Forelimb muscle (tissue), 1 donor: ENCODE data around the gene TBC1D3B. TPM values are rescaled to one million over a fixed set of nuclear protein-coding genes. Genes with fewer than 3 reads are reported as not detected.
"Not testable (repeated sequence)": the region's sequence is repeated elsewhere in the genome, so short reads cannot be mapped to it uniquely, and the experiment has no call there.

Source experiments
- DNase-seq: peaks from one replicate; pipeline ENCODE4 v3.0.0-alpha.2; 2013; ENCODE audit warnings: low read depth
- polyA plus RNA-seq: library from polyadenylated mRNA; unstranded; fragments of 120-200 nt; gene quantifications from one replicate; pipeline ENCODE4 v1.2.1, GENCODE V29; 2013; ENCODE audit not compliant: insufficient read length

TBC1D3B gene
- polyA plus RNA-seq, 1 donor, result 14.6 TPM

DNA sequence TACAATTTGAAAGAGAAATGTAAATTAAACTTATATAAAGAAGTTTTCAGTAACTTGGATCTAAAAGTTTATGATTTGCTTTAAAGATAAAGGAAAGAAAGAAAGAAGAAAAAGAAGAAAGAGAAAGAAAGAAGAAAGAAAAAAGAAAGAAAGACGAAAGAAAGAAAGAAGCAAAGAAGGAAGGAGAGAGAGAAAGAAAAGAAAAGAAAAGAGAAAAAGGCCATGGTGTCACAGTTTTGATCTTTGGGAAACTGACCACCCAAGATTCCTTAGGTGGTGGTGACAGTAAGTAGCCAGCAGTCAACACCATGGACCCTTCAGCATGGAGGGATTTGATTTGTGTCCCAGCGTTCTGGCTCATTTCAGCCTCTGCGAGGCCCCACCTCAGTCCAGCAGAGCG lies 24.7 kb upstream of the TBC1D3B start:
- not testable (repeated sequence) for DNase-seq

- no peak for DNase-seq
Observed at GRCh38 chr17:36198831-36199465, 22.5 kb upstream of the TBC1D3B start.

- no peak for DNase-seq
Observed at GRCh38 chr17:36197387-36197703, 20.9 kb upstream of the TBC1D3B start.

DNA sequence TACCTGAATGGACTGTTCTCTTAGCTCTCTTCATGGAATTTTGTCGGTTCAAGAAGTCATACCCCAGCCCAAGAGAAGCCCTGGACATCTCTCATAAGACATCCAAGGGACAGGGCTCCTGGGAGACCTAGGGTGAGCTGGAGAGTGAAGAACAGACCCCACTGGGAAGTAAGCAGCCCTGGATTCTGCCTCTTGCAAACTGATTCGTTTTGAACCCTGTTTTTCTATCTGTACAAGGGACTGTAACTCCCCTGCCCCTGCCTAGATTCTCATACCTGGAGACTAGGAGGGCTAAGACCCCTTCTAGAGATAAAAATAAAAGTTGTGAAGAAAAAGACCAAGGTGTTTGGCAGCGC lies 19.7 kb upstream of the TBC1D3B start:
- DNase-seq, result no peak

DNA sequence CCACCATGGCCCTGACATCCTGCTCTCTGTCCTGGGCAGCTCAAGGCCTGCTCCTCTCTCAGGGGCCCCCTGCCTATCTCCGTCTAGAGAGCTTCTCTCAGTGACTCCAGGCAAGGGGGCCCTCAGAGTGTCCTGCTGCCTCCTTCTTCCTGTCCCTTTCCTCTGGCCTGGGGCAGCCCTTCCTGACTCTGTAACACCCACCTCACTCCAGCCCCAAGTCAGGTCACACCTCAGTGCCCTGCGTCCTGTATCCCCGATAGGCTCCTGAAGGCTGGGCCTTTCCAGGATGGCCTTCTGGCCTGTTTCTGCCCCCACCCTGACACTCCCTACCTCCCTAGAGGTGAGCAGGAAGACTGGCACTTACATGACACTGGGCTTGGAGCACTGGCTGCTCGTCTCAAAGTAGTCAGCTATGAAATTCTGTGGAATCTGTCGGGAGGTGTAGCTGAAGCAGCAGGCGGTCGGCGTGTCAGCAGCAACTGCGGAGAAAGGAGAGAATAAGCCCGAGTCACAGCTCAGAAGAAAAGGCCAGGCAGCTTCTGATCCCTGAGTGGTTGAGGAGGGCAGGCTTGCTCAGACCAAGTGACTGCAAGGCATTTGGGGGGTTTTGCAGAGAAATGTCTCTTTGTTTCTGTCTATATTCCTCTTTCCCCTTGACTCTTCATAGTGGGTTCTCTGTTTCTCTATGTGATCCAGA lies 19.1 kb upstream of the TBC1D3B start:
- DNase-seq, result no peak

- not testable (repeated sequence) for DNase-seq
Observed at GRCh38 chr17:36194832-36195433, 18.5 kb upstream of the TBC1D3B start.

GRCh38 chr17:36194147-36194831 lies 17.9 kb upstream of the TBC1D3B start:
- DNase-seq, result not testable (repeated sequence)

- no peak for DNase-seq
Observed at GRCh38 chr17:36193216-36193775, 16.9 kb upstream of the TBC1D3B start.

DNA sequence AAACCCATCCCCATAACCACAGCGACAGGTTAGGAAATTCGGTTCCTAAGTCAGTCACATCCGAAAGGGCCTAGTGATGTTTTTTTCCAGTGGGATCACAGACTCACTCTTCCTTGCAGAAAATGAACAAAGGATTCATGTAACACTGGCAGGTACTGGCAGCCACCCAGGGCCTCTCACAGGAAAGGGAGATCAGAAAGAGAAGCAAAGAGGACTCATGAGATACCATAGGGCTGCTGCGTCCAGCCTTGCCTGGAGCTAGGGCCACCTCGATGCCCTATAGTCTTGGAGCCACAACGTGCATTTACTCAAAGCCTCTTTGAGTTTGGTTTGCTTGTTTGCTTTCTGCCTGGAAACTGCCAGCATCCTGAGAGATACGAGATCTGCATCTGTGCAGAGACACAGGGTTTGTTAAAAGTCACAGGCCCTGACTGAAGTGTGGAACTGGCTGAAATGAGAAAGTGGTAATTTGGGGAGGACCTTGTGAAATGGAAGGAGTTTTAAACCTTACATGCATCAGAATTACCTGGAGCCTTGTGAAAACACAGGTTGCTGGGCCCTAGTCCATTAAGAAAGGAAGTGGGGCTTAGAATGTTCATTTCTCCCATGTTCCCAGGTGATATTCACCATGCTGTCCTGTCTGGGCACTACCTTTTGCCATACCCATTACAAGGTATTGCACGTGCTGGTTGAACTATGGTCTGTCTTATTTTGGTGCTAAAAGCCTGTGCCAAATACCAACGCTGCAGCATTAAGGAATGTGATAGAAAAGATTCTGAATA lies 14.3 kb upstream of the TBC1D3B start:
- DNase-seq, result not testable (repeated sequence)

GRCh38 chr17:36189993-36190392 lies 13.6 kb upstream of the TBC1D3B start:
- not testable (repeated sequence) for DNase-seq

DNA sequence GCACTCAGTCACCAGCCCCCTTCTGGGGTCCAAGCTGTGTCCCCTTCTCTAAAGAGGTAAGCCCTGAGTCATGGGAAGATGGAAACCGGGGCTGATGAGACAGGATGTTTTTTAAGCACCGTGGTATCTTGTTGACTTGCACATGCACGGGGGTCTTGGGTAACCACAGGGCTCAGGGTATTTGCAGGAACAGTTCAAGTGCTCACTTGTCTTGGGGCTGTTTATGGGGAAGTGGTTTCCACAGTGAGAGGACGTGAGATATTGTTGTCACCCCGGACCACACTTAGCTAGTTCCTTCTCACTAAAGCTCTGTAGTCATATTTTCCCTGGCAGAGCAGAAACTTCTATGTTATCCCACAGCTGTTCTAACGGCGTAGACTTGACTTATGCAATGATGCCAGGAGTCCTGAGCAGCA lies 12.5 kb upstream of the TBC1D3B start:
- DNase-seq, result no peak

DNA sequence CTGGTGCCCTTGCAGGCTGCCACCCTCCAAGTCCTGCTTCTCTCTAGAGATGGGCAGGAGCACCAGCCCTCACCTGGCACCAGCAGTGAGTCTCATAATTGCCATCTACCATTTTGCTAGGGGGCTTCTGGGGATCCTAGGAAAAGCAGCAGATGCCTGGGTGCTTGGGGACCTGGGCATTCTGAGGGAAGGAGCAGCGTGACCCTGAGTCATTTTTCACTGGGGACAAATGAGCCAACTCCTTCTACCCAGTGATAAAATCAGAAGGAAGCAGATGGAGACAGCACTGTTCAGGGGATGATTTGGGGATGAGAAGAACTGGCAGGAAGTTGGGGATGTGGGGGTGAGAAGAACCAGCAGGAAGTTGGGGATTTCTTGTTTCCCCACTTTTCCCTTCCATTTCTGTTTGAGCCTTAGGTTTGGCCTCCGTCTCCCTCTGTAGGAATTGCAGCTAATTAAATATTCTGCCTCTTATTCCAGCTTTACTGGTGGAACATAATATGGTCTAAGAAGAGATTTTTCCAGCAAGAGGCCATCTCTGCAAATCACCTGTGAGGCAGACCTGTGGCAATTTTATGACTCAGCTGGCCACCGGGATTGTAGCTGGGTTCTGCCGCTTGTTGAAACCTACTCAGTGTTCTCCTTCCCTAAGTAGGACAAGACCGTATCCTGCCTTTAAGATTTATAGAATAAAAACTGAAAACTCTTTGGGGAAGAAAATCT lies 11.7 kb upstream of the TBC1D3B start:
- DNase-seq, result not testable (repeated sequence)

DNA sequence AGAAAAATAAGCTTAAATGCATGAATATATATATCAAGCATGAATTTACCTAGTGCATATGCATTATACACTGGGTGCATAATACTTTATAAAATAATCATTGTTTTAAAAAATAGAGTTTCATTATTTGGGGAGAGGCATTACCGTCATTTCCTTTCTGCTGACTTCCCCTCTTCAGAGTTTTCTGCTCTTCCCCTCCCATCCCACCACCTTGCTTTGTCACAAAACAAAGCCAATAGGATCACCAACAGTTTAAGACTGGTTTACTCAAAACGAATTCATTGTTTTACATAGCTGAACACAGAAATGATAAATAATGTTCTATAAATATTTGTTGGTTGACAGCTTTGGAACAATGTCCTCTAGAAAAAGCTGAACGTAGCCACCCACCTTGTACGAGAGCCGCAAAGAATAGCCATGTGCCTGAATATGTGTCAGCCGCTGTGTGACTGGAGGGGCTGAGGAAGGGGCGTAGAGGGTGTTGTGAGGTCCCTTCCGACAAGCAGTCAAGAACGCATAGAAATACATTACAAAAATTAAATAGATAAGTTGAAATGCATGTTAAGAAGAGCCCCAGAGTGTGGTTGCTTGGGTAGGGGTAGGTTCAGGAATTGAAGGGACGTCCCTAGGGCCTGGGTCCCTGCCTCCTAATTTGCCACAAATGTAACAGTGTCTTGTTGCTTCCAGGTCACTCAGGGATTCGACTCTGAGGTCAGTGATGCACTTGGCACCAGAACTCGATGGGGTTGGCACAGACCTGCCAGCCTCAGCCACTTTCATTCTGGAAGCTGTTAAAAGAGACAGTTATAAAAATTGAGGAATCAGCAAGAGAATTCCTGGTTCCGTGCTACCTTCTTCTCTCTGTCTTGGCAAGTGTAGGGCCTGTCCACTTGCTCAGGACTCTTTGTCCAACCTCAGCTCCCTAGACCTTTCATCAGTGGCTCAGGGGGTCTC lies 10.7 kb upstream of the TBC1D3B start:
- DNase-seq, result not testable (repeated sequence)

- no peak for DNase-seq
Observed at GRCh38 chr17:36185416-36185815, 9.0 kb upstream of the TBC1D3B start.

DNA sequence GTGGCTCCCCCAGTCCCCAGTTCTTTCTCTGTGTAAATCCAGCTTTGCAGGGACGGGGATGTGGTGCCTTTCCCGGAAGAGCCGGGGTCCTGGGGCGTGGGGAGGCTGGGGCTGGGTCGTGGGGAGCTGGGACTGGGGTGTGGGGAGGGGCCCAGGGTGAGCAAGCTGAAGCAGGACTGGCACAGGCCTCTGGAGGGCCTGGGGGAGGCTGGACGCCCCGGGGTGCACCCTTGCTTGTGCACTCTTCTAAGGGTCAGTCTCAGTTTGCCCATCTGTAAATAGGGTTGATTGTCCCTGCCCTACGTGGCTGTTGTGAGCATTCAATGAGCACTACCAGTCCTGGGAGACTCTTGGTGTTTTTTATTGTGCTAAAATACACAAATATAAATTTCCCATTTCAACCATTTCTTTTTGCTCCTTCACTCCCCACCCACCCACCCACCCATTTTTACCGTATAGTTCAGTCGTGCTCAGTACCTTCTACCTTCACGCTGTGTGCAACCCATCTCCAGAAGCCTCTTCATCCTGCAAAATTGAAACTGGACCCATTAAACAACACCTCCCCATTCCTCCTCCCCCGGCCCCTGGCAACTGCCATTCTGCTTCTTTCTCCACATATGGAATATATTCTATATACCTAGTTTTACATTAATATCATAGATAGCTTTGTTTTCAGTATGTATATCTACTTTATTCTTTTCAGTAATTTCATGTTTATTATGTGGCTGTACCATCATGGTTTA lies 7.8 kb upstream of the TBC1D3B start:
- DNase-seq, result no peak

- DNase-seq, result no peak
Observed at GRCh38 chr17:36183001-36183971, 6.8 kb upstream of the TBC1D3B start.

DNA sequence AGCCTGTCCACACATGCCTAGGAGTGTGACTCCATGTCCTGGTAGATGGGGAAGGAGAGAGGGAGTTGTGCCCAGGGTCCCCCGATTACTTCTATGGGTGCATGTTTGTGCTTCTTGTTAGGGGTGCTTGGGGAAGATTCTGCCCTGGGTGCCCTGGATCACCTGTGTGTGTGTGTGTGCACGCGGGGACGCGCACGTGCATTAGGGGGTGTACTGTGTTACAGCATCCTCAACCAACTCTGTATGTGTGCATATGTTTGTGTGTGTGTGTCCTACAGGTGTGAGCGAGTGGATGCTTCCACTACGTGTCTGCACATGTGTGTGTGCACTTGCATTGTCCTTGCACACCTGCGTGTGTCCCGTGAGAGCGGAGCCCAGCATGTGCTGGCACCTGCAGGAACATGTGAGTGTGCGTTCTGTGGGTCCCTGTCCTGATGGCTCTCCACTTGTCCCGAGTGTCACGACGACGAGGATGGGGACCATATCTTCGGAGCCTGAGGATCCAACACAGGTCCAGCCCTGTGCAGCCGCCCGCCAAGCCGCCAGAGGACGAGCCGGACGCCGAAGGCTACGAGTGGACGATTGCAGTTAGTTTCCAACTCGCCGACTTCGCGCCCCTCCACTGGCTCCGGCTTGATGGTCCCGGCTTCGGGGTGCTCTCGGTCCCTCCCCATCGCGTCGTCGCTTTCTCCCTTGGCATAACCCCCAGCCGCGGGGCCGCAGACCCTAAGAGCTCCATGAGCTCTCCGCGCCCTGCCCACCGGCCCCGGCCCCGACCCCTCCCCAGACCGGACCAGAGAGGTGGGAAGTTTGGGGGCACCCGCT lies 6.0 kb upstream of the TBC1D3B start:
- DNase-seq, result no peak
